HepG2 (cell line): ENCODE results near the gene THOP1. TPM values are rescaled to one million over a fixed set of nuclear protein-coding genes. Genes with fewer than 3 reads are reported as not detected.

Source experiments
- MAFG ChIP-seq: sonication (generic); formaldehyde crosslinking; IDR thresholded peaks from 2 replicates; pipeline ENCODE4 v1.5.1; 2020; ENCODE audit warnings: mild to moderate bottlenecking, missing genetic modification reagents
- ZNF225 ChIP-seq: sonication (generic); formaldehyde crosslinking; IDR thresholded peaks from 2 replicates; pipeline ENCODE4 v1.4.0; 2020; ENCODE audit warnings: mild to moderate bottlenecking, missing genetic modification reagents
- ZNF543 ChIP-seq: sonication (generic); formaldehyde crosslinking; IDR thresholded peaks from 2 replicates; pipeline ENCODE4 v1.4.0; 2020; ENCODE audit warnings: mild to moderate bottlenecking, missing genetic modification reagents
- ZNF556 ChIP-seq: sonication (generic); formaldehyde crosslinking; IDR thresholded peaks from 2 replicates; pipeline ENCODE4 v1.4.0; 2020; ENCODE audit warnings: mild to moderate bottlenecking, missing genetic modification reagents, borderline replicate concordance
- polyA plus RNA-seq, 8 experiments: library from polyadenylated mRNA; depleted of rRNA in 3 of 8; stranded (reverse) in 7 of 8; unstranded in 1 of 8; fragments of >200 nt; fragmentation: Illumina TruSeq in 4 of 8; extraction: Trizol in 4 of 8; gene quantifications; 2 replicates each; pipeline versions ENCODE4 v1.2.1 to v1.2.3, GENCODE V29; 2011 to 2016; ENCODE audit warnings: low read depth in 4 of 8, missing spikeins in 1 of 8, mixed read lengths in 1 of 8; ENCODE audit not compliant: insufficient read depth in 1 of 8
- total RNA-seq, 5 experiments: library from RNA; depleted of rRNA; stranded (reverse); fragments of >200 nt; fragmentation: Illumina TruSeq; extraction: Trizol; gene quantifications; 2 replicates each; pipeline ENCODE4 v1.2.3, GENCODE V29; 2016; ENCODE audit warnings: low read depth in 1 of 5
- TF ChIP-seq, protein P1 (sequence below): sonication (generic); formaldehyde crosslinking; IDR thresholded peaks from 2 replicates; pipeline ENCODE4 v1.4.0; 2020; ENCODE audit warnings: missing genetic modification reagents
- TF ChIP-seq, protein P2 (sequence below): sonication (generic); formaldehyde crosslinking; IDR thresholded peaks from 2 replicates; pipeline ENCODE4 v1.4.0; 2020; ENCODE audit warnings: missing genetic modification reagents, borderline replicate concordance

Gene THOP1
- total and polyA plus RNA-seq, 2 of the 13 experiments (the other 11 are each of a cell fraction or from before 2014, with no cell fraction given): 74.4 to 116 TPM

DNA sequence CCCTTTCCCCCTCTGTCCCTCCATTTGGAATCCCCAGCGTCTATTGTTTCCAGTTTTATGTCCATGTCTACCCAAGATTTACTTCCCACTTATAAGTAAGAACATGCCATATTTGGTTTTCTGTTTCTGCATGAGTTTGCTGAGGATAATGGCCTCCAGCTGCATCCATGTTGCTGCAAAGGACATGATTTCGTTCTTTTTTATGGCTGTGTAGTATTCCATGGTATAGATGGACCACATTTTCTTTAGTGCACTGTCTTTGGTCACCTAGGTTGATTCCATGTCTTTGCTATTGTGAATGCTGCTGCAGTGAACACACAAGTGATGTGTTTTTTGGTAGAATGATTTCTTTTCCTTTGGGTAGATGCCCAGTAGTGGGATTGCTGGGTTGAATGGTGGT lies 59.8 kb downstream of the THOP1 start (continued):
- TF ChIP-seq, protein P1, sequence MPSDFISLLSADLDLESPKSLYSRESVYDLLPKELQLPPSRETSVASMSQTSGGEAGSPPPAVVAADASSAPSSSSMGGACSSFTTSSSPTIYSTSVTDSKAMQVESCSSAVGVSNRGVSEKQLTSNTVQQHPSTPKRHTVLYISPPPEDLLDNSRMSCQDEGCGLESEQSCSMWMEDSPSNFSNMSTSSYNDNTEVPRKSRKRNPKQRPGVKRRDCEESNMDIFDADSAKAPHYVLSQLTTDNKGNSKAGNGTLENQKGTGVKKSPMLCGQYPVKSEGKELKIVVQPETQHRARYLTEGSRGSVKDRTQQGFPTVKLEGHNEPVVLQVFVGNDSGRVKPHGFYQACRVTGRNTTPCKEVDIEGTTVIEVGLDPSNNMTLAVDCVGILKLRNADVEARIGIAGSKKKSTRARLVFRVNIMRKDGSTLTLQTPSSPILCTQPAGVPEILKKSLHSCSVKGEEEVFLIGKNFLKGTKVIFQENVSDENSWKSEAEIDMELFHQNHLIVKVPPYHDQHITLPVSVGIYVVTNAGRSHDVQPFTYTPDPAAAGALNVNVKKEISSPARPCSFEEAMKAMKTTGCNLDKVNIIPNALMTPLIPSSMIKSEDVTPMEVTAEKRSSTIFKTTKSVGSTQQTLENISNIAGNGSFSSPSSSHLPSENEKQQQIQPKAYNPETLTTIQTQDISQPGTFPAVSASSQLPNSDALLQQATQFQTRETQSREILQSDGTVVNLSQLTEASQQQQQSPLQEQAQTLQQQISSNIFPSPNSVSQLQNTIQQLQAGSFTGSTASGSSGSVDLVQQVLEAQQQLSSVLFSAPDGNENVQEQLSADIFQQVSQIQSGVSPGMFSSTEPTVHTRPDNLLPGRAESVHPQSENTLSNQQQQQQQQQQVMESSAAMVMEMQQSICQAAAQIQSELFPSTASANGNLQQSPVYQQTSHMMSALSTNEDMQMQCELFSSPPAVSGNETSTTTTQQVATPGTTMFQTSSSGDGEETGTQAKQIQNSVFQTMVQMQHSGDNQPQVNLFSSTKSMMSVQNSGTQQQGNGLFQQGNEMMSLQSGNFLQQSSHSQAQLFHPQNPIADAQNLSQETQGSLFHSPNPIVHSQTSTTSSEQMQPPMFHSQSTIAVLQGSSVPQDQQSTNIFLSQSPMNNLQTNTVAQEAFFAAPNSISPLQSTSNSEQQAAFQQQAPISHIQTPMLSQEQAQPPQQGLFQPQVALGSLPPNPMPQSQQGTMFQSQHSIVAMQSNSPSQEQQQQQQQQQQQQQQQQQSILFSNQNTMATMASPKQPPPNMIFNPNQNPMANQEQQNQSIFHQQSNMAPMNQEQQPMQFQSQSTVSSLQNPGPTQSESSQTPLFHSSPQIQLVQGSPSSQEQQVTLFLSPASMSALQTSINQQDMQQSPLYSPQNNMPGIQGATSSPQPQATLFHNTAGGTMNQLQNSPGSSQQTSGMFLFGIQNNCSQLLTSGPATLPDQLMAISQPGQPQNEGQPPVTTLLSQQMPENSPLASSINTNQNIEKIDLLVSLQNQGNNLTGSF (CRISPR knock-in tag): no peak
- TF ChIP-seq, protein P2, sequence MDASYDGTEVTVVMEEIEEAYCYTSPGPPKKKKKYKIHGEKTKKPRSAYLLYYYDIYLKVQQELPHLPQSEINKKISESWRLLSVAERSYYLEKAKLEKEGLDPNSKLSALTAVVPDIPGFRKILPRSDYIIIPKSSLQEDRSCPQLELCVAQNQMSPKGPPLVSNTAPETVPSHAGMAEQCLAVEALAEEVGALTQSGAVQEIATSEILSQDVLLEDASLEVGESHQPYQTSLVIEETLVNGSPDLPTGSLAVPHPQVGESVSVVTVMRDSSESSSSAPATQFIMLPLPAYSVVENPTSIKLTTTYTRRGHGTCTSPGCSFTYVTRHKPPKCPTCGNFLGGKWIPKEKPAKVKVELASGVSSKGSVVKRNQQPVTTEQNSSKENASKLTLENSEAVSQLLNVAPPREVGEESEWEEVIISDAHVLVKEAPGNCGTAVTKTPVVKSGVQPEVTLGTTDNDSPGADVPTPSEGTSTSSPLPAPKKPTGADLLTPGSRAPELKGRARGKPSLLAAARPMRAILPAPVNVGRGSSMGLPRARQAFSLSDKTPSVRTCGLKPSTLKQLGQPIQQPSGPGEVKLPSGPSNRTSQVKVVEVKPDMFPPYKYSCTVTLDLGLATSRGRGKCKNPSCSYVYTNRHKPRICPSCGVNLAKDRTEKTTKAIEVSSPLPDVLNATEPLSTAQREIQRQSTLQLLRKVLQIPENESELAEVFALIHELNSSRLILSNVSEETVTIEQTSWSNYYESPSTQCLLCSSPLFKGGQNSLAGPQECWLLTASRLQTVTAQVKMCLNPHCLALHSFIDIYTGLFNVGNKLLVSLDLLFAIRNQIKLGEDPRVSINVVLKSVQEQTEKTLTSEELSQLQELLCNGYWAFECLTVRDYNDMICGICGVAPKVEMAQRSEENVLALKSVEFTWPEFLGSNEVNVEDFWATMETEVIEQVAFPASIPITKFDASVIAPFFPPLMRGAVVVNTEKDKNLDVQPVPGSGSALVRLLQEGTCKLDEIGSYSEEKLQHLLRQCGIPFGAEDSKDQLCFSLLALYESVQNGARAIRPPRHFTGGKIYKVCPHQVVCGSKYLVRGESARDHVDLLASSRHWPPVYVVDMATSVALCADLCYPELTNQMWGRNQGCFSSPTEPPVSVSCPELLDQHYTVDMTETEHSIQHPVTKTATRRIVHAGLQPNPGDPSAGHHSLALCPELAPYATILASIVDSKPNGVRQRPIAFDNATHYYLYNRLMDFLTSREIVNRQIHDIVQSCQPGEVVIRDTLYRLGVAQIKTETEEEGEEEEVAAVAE (CRISPR knock-in tag): no peak
- TF ChIP-seq ZNF543 (CRISPR knock-in tag): no peak
- TF ChIP-seq ZNF556 (CRISPR knock-in tag): no peak
- no peak for TF ChIP-seq MAFG (CRISPR knock-in tag)
- TF ChIP-seq ZNF225: no peak
- TF ChIP-seq, all 625 proteins: peak for 0
